Epithelial cell of proximal tubule (primary cell): Measurements from ENCODE around the gene RALY. TPM values are rescaled to one million over a fixed set of nuclear protein-coding genes. Genes with fewer than 3 reads are reported as not detected.

Experiments used
- DNase-seq: peaks from one replicate; pipeline ENCODE4 v3.0.0-alpha.2; 2011; ENCODE audit warnings: low read depth
- H3K4me3 ChIP-seq: 2 replicates; pipeline ENCODE4 v1.5.1; 2011; ENCODE audit warnings: low read depth, mild to moderate bottlenecking, low read length
- total RNA-seq: library from RNA; depleted of rRNA; stranded (reverse); fragments of >200 nt; gene quantifications from 2 replicates; pipeline ENCODE4 v1.2.3, GENCODE V29; 2015
- TF ChIP-seq, protein P1 (sequence below): conservative IDR thresholded peaks from 2 replicates; pipeline ENCODE4 v1.5.1; 2012; ENCODE audit warnings: low read depth, mild to moderate bottlenecking, low read length

Gene RALY
- total RNA-seq, 1 donor from 2014 or later: 111 TPM

DNA sequence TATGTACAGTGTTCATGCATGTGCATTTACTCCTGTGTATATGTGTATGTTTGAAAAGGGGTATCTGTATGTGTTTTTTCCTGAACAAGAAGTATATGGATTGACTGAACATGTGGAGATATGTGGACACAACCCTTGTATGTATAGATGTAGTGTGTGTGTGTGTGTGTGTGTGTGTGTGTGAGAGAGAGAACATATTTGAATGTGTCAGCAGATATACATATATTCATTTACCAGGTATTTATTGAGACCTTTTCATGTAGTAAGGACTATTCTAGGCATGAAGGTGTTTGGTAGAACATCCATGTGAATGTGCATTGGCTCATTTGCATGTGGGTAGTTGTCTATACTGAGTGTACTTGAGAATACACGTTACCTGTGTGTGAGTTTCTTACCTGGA is 79.1 kb downstream of the RALY start:
- TF ChIP-seq, protein P1, sequence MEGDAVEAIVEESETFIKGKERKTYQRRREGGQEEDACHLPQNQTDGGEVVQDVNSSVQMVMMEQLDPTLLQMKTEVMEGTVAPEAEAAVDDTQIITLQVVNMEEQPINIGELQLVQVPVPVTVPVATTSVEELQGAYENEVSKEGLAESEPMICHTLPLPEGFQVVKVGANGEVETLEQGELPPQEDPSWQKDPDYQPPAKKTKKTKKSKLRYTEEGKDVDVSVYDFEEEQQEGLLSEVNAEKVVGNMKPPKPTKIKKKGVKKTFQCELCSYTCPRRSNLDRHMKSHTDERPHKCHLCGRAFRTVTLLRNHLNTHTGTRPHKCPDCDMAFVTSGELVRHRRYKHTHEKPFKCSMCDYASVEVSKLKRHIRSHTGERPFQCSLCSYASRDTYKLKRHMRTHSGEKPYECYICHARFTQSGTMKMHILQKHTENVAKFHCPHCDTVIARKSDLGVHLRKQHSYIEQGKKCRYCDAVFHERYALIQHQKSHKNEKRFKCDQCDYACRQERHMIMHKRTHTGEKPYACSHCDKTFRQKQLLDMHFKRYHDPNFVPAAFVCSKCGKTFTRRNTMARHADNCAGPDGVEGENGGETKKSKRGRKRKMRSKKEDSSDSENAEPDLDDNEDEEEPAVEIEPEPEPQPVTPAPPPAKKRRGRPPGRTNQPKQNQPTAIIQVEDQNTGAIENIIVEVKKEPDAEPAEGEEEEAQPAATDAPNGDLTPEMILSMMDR: no peak
- no peak overlapping the region for H3K4me3 ChIP-seq
- DNase-seq: no peak

DNA sequence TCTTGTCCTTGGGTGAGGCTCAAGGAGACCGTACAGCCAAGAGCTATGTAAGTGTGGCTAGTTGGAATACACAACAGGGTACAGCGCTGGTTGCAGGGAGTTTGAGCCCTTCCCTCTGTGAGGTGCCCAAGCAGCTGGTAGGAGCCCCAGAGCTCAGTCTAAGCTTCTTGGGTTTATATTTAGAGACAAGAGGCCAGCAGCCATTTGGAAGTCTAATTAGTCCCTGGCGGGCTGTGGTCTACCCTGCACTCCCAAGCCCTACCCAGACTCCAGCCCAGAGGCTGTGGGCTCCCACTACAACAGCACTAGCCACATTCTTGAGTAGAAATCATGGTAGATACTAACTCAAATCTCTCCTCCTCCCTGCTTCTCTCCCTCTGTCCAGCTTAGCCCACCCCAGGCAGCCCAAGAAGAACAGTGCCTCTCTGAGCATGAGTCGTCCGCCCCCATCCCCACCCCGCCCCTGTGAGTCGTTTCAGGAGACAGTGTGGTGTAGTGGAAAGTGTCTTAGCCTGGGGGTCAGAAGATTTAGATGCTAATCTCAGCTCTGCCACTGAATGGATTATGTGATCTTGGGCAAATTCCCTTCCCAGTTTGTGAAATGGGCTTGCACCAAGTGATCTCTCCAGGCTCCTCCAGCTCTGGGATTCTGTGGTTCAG is 80.5 kb downstream of the RALY start:
- DNase-seq: no peak
- no peak overlapping the region for H3K4me3 ChIP-seq
- TF ChIP-seq, protein P1: no peak

DNA sequence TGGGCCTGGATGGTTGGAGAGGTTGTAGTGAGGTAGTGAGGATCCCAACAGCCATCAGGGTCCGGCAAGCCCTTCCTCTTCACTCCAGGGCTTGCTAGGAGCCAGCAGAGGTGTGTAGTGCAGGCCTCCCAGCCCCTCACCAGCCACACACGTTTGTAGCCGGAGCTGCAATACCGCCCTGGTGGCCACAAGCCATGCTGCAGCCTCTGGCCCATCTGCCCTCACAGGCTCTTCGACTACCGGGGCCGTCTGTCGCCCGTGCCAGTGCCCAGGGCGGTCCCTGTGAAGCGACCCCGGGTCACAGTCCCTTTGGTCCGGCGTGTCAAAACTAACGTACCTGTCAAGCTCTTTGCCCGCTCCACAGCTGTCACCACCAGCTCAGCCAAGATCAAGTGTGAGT is 81.9 kb downstream of the RALY start:
- TF ChIP-seq, protein P1: no peak
- DNase-seq: no peak
- H3K4me3 ChIP-seq: no peak overlapping the region

DNA sequence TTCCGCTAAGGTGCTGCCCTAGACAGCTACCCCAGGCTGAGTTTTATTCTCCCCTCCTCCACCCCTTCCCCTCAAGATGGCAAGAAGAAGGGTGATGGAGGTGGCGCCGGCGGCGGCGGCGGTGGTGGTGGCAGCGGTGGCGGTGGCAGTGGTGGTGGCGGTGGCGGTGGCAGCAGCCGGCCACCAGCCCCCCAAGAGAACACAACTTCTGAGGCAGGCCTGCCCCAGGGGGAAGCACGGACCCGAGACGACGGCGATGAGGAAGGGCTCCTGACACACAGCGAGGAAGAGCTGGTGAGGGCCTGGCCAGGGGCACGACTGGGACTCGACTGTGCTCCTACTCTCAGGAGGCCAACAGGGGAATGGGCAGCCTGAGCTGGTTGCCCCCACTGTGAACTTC is 83.2 kb downstream of the RALY start:
- DNase-seq: no peak
- H3K4me3 ChIP-seq: no peak overlapping the region
- TF ChIP-seq, protein P1: no peak

DNA sequence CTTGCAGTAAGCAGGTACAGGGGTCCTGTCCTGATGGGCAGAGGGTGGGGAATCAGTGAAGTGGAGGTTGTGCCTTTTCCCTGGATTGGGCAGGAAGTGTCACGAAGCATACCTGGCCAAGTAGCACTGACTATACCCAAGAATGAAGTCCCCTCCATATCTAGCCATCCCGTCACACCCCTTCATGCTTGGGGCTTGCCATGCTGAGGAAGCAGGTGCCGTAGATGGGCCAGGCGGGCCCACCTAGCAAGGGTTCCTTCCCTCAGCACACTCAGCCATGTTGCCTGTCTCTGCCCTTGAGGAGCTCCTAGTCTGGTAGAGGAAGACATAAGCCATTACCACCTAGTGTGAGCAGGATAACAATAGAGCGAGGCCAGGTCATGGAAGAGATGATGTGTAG is 84.8 kb downstream of the RALY start:
- no peak for DNase-seq
- no peak overlapping the region for H3K4me3 ChIP-seq
- TF ChIP-seq, protein P1: no peak

DNA sequence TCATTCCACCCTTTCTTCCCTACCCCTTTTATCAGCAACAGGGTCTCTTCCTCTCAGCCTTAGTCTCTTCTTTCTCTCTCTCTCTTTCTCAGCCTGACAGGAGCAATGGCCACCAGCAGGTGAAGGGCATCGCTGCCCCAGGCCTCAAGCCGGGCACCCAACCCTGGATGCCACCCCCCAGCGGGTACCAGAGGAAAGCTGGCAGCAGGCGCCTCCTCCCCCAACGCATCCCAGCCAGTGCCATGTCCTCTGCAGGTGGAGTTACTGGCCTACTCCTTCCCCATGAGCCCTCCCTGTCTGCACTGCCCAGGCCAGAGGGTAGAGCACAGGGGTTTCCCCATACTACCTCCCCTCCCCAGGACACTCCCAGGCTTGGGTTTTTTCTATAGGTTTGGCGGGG is 86.1 kb downstream of the RALY start:
- no peak overlapping the region for H3K4me3 ChIP-seq
- DNase-seq: no peak
- TF ChIP-seq, protein P1: no peak

DNA sequence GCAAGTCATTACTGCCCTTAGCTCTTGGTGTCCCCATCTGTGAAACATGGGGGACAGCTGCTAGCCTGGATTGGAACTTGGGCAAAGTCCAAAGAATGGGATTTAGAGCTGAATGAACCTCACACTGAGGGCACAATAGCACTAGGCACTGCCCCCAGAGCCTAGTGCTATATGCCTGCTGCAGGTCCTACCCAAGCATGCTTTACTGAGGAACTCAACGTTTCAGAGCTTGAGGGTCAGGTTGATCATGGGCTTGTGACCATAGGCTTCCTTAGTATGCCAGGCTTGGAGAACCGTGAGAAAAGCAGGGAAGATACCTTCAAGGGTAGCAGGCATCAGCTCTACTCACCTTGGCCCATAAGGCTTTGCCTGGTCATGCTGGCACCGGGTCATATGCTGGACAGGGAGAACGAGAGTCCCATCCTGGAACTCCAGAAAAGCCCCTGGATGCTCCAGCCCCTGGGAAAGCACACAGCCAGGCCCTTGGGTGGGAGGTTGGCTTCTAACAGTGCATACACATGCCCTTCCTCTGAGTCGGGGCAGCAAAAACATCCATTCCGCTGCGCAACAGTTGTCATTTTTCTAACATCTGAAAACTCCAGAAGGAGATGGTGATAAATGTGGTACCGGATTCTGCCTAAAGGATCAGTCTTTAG is 88.6 kb downstream of the RALY start:
- no peak for DNase-seq
- H3K4me3 ChIP-seq: no peak overlapping the region
- TF ChIP-seq, protein P1: no peak
